HepG2 (cell line): ENCODE data around the gene TVP23A. TPM values are rescaled to one million over a fixed set of nuclear protein-coding genes. Genes with fewer than 3 reads are reported as not detected.

Source experiments
- EHMT2 ChIP-seq: fragments of 200-600 bp; sonication (generic); IDR thresholded peaks from 2 replicates; pipeline ENCODE4 v1.7.0; 2017; ENCODE audit warnings: antibody characterized with exemption, low read depth, low read length, borderline replicate concordance
- FOXA3 ChIP-seq: IDR thresholded peaks from 2 replicates; pipeline ENCODE4 v1.6.1; 2016; ENCODE audit warnings: missing genetic modification reagents, missing compliant biosample characterization
- FOXK2 ChIP-seq: fragments of 450-650 bp; IDR thresholded peaks from 2 replicates; pipeline ENCODE4 v1.6.1; 2016
- FOXO1 ChIP-seq: sonication (generic); formaldehyde crosslinking; IDR thresholded peaks from 2 replicates; pipeline ENCODE4 v1.4.0; 2020; ENCODE audit warnings: missing genetic modification reagents
- HNRNPK ChIP-seq: fragments of 200-400 bp; formaldehyde crosslinking; IDR thresholded peaks from 2 replicates; pipeline ENCODE4 v1.6.1; 2018; ENCODE audit warnings: low read length, low read depth, moderate library complexity, mild to moderate bottlenecking; ENCODE audit not compliant: poor library complexity, severe bottlenecking
- HOXA3 ChIP-seq: sonication (generic); formaldehyde crosslinking; IDR thresholded peaks from 2 replicates; pipeline ENCODE4 v1.5.0; 2020; ENCODE audit warnings: missing genetic modification reagents
- IKZF1 ChIP-seq: fragments of 450-650 bp; IDR thresholded peaks from 2 replicates; pipeline ENCODE4 v1.7.1; 2016
- KMT2B ChIP-seq: IDR thresholded peaks from 2 replicates; pipeline ENCODE4 v1.6.1; 2016; ENCODE audit warnings: missing genetic modification reagents, missing compliant biosample characterization
- NR2F1 ChIP-seq, 2 experiments: fragments of 450-650 bp in 1 of 2; formaldehyde crosslinking in 1 of 2; IDR thresholded peaks; 2 replicates each; pipeline versions ENCODE4 v1.5.0 to v1.6.1; 2016 to 2020; ENCODE audit warnings: mild to moderate bottlenecking in 1 of 2, missing compliant biosample characterization in 1 of 2, missing genetic modification reagents in 1 of 2, moderate library complexity in 1 of 2
- RFX3 ChIP-seq: IDR thresholded peaks from 2 replicates; pipeline ENCODE4 v1.6.1; 2016; ENCODE audit warnings: missing biosample characterization, missing genetic modification reagents
- SMC3 ChIP-seq: IDR thresholded peaks from 2 replicates; pipeline ENCODE4 v1.6.1; 2011; ENCODE audit warnings: low read length, improper control_type of control experiment
- SRY ChIP-seq: sonication (generic); formaldehyde crosslinking; IDR thresholded peaks from 2 replicates; pipeline ENCODE4 v1.8.0; 2022; ENCODE audit warnings: mild to moderate bottlenecking, missing genetic modification reagents
- TAF1 ChIP-seq: sonication (generic); formaldehyde crosslinking; IDR thresholded peaks from 2 replicates; pipeline ENCODE4 v1.4.0; 2020; ENCODE audit warnings: missing genetic modification reagents
- ZFY ChIP-seq: sonication (generic); formaldehyde crosslinking; IDR thresholded peaks from 2 replicates; pipeline ENCODE4 v1.4.0; 2020; ENCODE audit warnings: missing genetic modification reagents
- ZNF263 ChIP-seq: sonication (generic); formaldehyde crosslinking; IDR thresholded peaks from 2 replicates; pipeline ENCODE4 v1.4.0; 2020; ENCODE audit warnings: missing genetic modification reagents
- ZNF709 ChIP-seq: sonication (generic); formaldehyde crosslinking; IDR thresholded peaks from 2 replicates; pipeline ENCODE4 v1.5.0; 2020; ENCODE audit warnings: mild to moderate bottlenecking, missing genetic modification reagents
- ZNF761 ChIP-seq: sonication (generic); formaldehyde crosslinking; conservative IDR thresholded peaks from 2 replicates; pipeline ENCODE4 v1.4.0; 2020; ENCODE audit warnings: mild to moderate bottlenecking, missing genetic modification reagents
- ZNF772 ChIP-seq: sonication (generic); formaldehyde crosslinking; IDR thresholded peaks from 2 replicates; pipeline ENCODE4 v1.5.0; 2020; ENCODE audit warnings: mild to moderate bottlenecking, missing genetic modification reagents
- polyA plus RNA-seq, 8 experiments: library from polyadenylated mRNA; depleted of rRNA in 3 of 8; stranded (reverse) in 7 of 8; unstranded in 1 of 8; fragments of >200 nt; fragmentation: Illumina TruSeq in 4 of 8; extraction: Trizol in 4 of 8; gene quantifications; 2 replicates each; pipeline versions ENCODE4 v1.2.1 to v1.2.3, GENCODE V29; 2011 to 2016; ENCODE audit warnings: low read depth in 4 of 8, missing spikeins in 1 of 8, mixed read lengths in 1 of 8; ENCODE audit not compliant: insufficient read depth in 1 of 8
- total RNA-seq, 5 experiments: library from RNA; depleted of rRNA; stranded (reverse); fragments of >200 nt; fragmentation: Illumina TruSeq; extraction: Trizol; gene quantifications; 2 replicates each; pipeline ENCODE4 v1.2.3, GENCODE V29; 2016; ENCODE audit warnings: low read depth in 1 of 5
- TF ChIP-seq, protein P1 (sequence below): sonication (generic); formaldehyde crosslinking; IDR thresholded peaks from 2 replicates; pipeline ENCODE4 v1.4.0; 2020; ENCODE audit warnings: missing genetic modification reagents, mild to moderate bottlenecking, borderline replicate concordance
- TF ChIP-seq, protein P2 (sequence below): sonication (generic); formaldehyde crosslinking; IDR thresholded peaks from 2 replicates; pipeline ENCODE4 v1.4.0; 2020; ENCODE audit warnings: mild to moderate bottlenecking, missing genetic modification reagents, borderline replicate concordance
- TF ChIP-seq, protein P3 (sequence below): sonication (generic); formaldehyde crosslinking; IDR thresholded peaks from 2 replicates; pipeline ENCODE4 v1.5.1; 2020; ENCODE audit warnings: missing genetic modification reagents, mild to moderate bottlenecking, borderline replicate concordance
- TF ChIP-seq, protein P4 (sequence below), 2 experiments: IDR thresholded peaks; 2 replicates each; pipeline ENCODE4 v1.6.1; 2011 to 2012; ENCODE audit warnings: low read length in 2 of 2, borderline replicate concordance in 1 of 2, low read depth in 1 of 2, mild to moderate bottlenecking in 1 of 2, moderate library complexity in 1 of 2

Gene TVP23A
- total and polyA plus RNA-seq, 2 of the 13 experiments (the other 11 are each of a cell fraction or from before 2014, with no cell fraction given), result not detected

DNA sequence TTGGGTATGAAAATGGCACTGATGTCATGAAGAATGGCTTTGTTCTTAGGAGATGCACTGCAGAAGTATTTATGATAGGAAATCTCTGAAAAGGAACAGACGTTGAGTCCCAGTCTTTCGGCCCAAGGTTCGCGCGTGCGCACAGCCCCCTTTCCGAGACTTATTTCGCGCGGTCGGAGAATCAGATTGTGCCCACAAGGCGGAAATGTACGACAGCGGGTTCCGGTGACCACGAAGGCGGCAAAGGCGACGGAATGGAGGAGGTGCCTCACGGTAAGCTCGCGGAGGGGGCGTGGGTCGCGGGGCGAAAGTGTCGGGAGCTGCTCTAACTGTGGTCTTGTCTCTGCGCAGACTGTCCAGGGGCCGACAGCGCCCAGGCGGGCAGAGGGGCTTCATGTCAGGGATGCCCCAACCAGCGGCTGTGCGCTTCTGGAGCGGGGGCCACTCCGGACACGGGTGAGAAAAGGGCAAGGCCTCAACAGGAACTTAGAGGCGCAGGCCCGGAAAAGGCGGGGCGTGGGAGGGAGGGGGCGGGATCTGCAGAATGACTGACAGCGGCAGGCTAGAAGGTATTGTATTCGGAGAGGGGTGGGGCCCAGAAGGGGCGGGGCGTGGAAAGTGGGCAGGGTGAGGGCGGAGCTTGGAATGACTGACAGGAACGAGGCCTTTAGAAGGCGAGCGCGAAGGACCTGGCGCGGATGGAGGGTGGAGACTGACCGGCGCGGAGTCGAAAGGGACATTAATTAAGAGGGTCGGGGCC, 74.8 kb downstream of the TVP23A start, which contains the start of gene NUBP1 (continued):
- TF ChIP-seq, protein P1, sequence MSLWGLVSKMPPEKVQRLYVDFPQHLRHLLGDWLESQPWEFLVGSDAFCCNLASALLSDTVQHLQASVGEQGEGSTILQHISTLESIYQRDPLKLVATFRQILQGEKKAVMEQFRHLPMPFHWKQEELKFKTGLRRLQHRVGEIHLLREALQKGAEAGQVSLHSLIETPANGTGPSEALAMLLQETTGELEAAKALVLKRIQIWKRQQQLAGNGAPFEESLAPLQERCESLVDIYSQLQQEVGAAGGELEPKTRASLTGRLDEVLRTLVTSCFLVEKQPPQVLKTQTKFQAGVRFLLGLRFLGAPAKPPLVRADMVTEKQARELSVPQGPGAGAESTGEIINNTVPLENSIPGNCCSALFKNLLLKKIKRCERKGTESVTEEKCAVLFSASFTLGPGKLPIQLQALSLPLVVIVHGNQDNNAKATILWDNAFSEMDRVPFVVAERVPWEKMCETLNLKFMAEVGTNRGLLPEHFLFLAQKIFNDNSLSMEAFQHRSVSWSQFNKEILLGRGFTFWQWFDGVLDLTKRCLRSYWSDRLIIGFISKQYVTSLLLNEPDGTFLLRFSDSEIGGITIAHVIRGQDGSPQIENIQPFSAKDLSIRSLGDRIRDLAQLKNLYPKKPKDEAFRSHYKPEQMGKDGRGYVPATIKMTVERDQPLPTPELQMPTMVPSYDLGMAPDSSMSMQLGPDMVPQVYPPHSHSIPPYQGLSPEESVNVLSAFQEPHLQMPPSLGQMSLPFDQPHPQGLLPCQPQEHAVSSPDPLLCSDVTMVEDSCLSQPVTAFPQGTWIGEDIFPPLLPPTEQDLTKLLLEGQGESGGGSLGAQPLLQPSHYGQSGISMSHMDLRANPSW (CRISPR knock-in tag), result peak; percentile 98
- TF ChIP-seq, protein P2, sequence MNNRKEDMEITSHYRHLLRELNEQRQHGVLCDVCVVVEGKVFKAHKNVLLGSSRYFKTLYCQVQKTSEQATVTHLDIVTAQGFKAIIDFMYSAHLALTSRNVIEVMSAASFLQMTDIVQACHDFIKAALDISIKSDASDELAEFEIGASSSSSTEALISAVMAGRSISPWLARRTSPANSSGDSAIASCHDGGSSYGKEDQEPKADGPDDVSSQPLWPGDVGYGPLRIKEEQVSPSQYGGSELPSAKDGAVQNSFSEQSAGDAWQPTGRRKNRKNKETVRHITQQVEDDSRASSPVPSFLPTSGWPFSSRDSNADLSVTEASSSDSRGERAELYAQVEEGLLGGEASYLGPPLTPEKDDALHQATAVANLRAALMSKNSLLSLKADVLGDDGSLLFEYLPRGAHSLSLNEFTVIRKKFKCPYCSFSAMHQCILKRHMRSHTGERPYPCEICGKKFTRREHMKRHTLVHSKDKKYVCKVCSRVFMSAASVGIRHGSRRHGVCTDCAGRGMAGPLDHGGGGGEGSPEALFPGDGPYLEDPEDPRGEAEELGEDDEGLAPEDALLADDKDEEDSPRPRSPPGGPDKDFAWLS (CRISPR knock-in tag), result no peak
- TF ChIP-seq, protein P3, sequence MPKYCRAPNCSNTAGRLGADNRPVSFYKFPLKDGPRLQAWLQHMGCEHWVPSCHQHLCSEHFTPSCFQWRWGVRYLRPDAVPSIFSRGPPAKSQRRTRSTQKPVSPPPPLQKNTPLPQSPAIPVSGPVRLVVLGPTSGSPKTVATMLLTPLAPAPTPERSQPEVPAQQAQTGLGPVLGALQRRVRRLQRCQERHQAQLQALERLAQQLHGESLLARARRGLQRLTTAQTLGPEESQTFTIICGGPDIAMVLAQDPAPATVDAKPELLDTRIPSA, result peak; percentile 97; the same call in 1 of the 2 replicates
- no peak for TF ChIP-seq RFX3
- TF ChIP-seq ZNF761 (CRISPR knock-in tag), result peak; percentile 94; the same call in 1 of the 2 replicates
- TF ChIP-seq FOXA3, result peak; percentile 66; the same call in 1 of the 2 replicates
- peak; percentile 82 for TF ChIP-seq FOXO1 (CRISPR knock-in tag)
- peak; percentile 96 for TF ChIP-seq TAF1 (CRISPR knock-in tag)
- TF ChIP-seq, protein P4, sequence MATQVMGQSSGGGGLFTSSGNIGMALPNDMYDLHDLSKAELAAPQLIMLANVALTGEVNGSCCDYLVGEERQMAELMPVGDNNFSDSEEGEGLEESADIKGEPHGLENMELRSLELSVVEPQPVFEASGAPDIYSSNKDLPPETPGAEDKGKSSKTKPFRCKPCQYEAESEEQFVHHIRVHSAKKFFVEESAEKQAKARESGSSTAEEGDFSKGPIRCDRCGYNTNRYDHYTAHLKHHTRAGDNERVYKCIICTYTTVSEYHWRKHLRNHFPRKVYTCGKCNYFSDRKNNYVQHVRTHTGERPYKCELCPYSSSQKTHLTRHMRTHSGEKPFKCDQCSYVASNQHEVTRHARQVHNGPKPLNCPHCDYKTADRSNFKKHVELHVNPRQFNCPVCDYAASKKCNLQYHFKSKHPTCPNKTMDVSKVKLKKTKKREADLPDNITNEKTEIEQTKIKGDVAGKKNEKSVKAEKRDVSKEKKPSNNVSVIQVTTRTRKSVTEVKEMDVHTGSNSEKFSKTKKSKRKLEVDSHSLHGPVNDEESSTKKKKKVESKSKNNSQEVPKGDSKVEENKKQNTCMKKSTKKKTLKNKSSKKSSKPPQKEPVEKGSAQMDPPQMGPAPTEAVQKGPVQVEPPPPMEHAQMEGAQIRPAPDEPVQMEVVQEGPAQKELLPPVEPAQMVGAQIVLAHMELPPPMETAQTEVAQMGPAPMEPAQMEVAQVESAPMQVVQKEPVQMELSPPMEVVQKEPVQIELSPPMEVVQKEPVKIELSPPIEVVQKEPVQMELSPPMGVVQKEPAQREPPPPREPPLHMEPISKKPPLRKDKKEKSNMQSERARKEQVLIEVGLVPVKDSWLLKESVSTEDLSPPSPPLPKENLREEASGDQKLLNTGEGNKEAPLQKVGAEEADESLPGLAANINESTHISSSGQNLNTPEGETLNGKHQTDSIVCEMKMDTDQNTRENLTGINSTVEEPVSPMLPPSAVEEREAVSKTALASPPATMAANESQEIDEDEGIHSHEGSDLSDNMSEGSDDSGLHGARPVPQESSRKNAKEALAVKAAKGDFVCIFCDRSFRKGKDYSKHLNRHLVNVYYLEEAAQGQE (IDR thresholded peaks at IDR 0.05; ENCODE audit: borderline replicate concordance in 1 of 2, low read depth in 1 of 2, low read length in 2 of 2), result peak in 1 of 2 experiments; percentile 44; a peak in 1 of 4 replicates
- TF ChIP-seq ZFY, result peak; percentile 99
- peak in 1 of 2 experiments; percentile 77; a peak in 2 of 4 replicates for TF ChIP-seq NR2F1 (CRISPR knock-in tag; IDR thresholded peaks at IDR 0.05)
- TF ChIP-seq EHMT2, result peak; percentile 73; the same call in 1 of the 2 replicates
- peak; percentile 99 for TF ChIP-seq ZNF772 (CRISPR knock-in tag)
- no peak for TF ChIP-seq SMC3
- TF ChIP-seq HNRNPK, result peak; percentile 68
- TF ChIP-seq KMT2B (CRISPR knock-in tag), result peak; percentile 85
- TF ChIP-seq SRY (CRISPR knock-in tag), result peak; percentile 99
- peak; percentile 92 for TF ChIP-seq HOXA3
- peak; percentile 44; the same call in 1 of the 2 replicates for TF ChIP-seq FOXK2
- no peak for TF ChIP-seq IKZF1
- peak; percentile 98 for TF ChIP-seq ZNF709 (CRISPR knock-in tag)
- peak; percentile 70; the same call in 1 of the 2 replicates for TF ChIP-seq ZNF263 (CRISPR knock-in tag)
